Mesodermal cell (in vitro differentiated cells): ENCODE data around the gene ERC1.

ENCODE experiments used
- H3K27ac ChIP-seq: 2 replicates; pipeline ENCODE4 v1.7.0; 2013; ENCODE audit warnings: mild to moderate bottlenecking, low read depth, low read length, moderate library complexity; ENCODE audit not compliant: severe bottlenecking
- H3K36me3 ChIP-seq: 2 replicates; pipeline ENCODE4 v1.7.1; 2013; ENCODE audit warnings: mild to moderate bottlenecking, low read length, moderate library complexity; ENCODE audit not compliant: control insufficient read depth, insufficient read depth
- H3K4me1 ChIP-seq: one replicate; pipeline ENCODE4 v1.7.1; 2013; ENCODE audit warnings: mild to moderate bottlenecking, low read length; ENCODE audit not compliant: insufficient read depth, control insufficient read depth, poor library complexity, severe bottlenecking
- H3K4me3 ChIP-seq: 2 replicates; pipeline ENCODE4 v1.7.0; 2013; ENCODE audit warnings: low read length, control low read depth, mild to moderate bottlenecking; ENCODE audit not compliant: insufficient read depth, poor library complexity, severe bottlenecking; ENCODE audit errors: extremely low read depth
- H3K9me3 ChIP-seq: 2 replicates; pipeline ENCODE4 v1.7.1; 2013; ENCODE audit warnings: mild to moderate bottlenecking, low read length, moderate library complexity; ENCODE audit not compliant: control insufficient read depth
- WGBS, 2 experiments: methylation state at CpG; one replicate each; pipeline ENCODE4 v1.1.5; 2013; ENCODE audit warnings: missing lambda C conversion rate in 2 of 2; ENCODE audit not compliant: insufficient coverage in 2 of 2; 5-methylcytosine and 5-hydroxymethylcytosine counted together

The ERC1 gene

GRCh38 chr12:1054117-1054870 lies 63.3 kb downstream of the ERC1 start:
- peak overlapping the region; percentile 23 for H3K27ac ChIP-seq
- H3K4me3 ChIP-seq = no peak overlapping the region
- H3K9me3 ChIP-seq = peaks cover 14% of the 10 kb centered on the region
- H3K4me1 ChIP-seq = peaks cover 7% of the 10 kb centered on the region
- peaks cover 4% of the 10 kb centered on the region for H3K36me3 ChIP-seq
- 17 to 50% methylated on average over 1 to 2 of the region's 6 CpGs for WGBS, 2 experiments

GRCh38 chr12:1056390-1056789 lies 65.4 kb downstream of the ERC1 start:
- Histone ChIP-seq H3K4me1 (peaks cover 7% of the 10 kb centered on the region), H3K4me3 (no peak overlapping the region), H3K36me3 (peaks cover 4% of the 10 kb centered on the region), H3K27ac (no peak overlapping the region), H3K9me3 (peaks cover 19% of the 10 kb centered on the region)
- WGBS, 2 experiments = 54 to 59% methylated on average over 4 of the region's 4 CpGs

DNA sequence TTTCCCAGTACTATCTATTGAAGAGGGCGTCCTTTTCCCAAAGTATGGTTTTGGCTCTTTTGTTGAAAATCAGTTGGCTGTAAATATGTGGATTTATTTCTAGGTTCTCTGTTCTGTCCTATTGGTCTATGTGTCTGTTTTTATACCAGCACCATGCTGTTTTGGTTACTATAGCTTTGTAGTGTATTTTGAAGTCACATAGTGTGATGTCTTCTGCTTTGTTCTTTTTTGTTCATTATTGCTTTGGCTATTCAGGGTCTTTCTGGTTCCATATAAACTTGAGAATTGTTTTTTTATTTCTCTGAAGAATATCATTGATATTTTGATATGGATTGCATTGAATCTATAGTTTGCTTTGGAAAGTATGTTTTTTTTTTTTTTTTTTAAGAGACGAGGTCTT lies 67.4 kb downstream of the ERC1 start:
- no peak overlapping the region for H3K4me3 ChIP-seq
- no peak overlapping the region for H3K27ac ChIP-seq
- WGBS, 2 experiments = 100% methylated on average over 1 of the region's 2 CpGs
- peaks cover 7% of the 10 kb centered on the region for H3K4me1 ChIP-seq
- peaks cover 4% of the 10 kb centered on the region for H3K36me3 ChIP-seq
- H3K9me3 ChIP-seq = peaks cover 23% of the 10 kb centered on the region

GRCh38 chr12:1059162-1059561 lies 68.1 kb downstream of the ERC1 start:
- no peak overlapping the region for H3K4me3 ChIP-seq
- no peak overlapping the region for H3K27ac ChIP-seq
- H3K9me3 ChIP-seq = peaks cover 30% of the 10 kb centered on the region
- H3K36me3 ChIP-seq = peaks cover 4% of the 10 kb centered on the region
- peaks cover 4% of the 10 kb centered on the region for H3K4me1 ChIP-seq

GRCh38 chr12:1063852-1064251 lies 72.8 kb downstream of the ERC1 start:
- no CpG with 5 or more reads among the region's 1 CpG for WGBS, 2 experiments
- Histone ChIP-seq H3K4me3 (no peak overlapping the region), H3K4me1 (no peaks in the 10 kb centered on the region), H3K9me3 (peaks cover 25% of the 10 kb centered on the region), H3K27ac (no peak overlapping the region), H3K36me3 (peaks cover 4% of the 10 kb centered on the region)

- WGBS, 2 experiments = 94 to 100% methylated on average over 2 of the region's 2 CpGs
- no peak overlapping the region for H3K4me3 ChIP-seq
- H3K9me3 ChIP-seq = peaks cover 20% of the 10 kb centered on the region
- H3K36me3 ChIP-seq = peaks cover 4% of the 10 kb centered on the region
- no peak overlapping the region for H3K27ac ChIP-seq
- H3K4me1 ChIP-seq = no peaks in the 10 kb centered on the region
These were observed 73.3 kb downstream of the ERC1 start for GRCh38 chr12:1064317-1064716.

DNA sequence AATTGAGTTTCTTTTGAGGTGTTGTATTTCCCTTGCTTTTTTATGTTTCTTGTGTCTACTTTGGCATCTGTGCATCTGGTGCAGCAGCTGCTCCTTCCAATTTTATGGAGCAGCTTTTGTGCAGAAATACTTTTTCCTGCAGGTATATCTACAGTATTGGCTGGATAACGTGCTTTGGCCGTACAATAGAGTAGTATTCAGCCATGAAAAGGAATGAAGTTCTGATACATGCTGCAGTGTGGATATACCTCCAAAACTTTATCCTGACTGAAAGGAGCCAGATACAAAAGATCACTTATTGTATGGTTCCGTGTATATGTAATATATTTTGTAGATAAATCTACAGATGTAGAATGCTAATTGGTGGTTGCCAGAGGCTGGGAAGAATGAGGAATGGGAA lies 74.6 kb downstream of the ERC1 start:
- Histone ChIP-seq H3K36me3 (peaks cover 4% of the 10 kb centered on the region), H3K27ac (no peak overlapping the region), H3K4me3 (no peak overlapping the region), H3K4me1 (no peaks in the 10 kb centered on the region), H3K9me3 (peaks cover 16% of the 10 kb centered on the region)
- 97% methylated on average over 3 of the region's 3 CpGs; no CpG with 5 or more reads in 1 of the 2 experiments for WGBS, 2 experiments

DNA sequence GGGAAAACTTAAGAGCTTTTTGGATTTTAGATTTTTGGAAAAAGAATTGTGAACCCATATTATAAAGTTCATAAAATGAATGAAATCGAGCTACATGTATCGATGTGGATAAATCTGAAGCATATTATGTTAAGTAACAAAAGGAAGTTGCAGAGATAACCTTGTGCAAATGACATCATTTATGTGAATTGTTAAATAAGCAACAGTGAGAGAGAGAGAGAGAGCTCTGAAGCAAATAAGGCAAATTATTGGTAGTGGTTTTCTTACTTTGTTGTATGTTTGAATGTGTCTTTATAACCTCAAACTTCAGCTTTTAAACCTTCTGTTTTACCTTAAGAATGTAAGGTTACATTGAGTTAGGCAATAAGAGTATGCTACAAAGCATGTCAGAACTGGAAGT lies 78.8 kb downstream of the ERC1 start:
- no peaks in the 10 kb centered on the region for H3K4me1 ChIP-seq
- WGBS, 2 experiments = 83 to 92% methylated on average over 2 of the region's 2 CpGs
- no peaks in the 10 kb centered on the region for H3K9me3 ChIP-seq
- H3K4me3 ChIP-seq = no peak overlapping the region
- H3K27ac ChIP-seq = no peak overlapping the region
- H3K36me3 ChIP-seq = no peaks in the 10 kb centered on the region

DNA sequence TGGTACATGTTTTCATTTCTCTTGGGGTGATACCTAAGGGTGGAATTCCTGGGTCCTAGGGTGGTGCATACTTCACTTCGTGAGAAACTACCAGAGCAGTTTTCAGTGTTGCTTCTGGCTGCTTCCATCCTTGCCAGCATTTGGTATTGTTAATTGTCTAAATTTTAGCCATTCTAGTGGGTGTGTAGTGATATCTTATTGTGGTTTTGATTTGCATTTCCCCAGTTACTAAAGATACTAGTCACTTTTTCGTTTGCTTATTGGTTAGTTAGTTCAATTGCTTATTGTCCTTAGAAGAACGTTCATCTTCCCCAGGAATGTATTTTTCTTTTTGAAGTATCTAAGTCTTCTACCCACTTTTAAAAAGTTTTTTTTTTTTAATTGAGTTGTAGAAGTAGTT lies 80.2 kb downstream of the ERC1 start:
- Histone ChIP-seq H3K9me3 (no peaks in the 10 kb centered on the region), H3K36me3 (no peaks in the 10 kb centered on the region), H3K4me1 (no peaks in the 10 kb centered on the region), H3K4me3 (no peak overlapping the region), H3K27ac (no peak overlapping the region)
- 86% methylated on average over 2 of the region's 3 CpGs; no CpG with 5 or more reads in 1 of the 2 experiments for WGBS, 2 experiments

DNA sequence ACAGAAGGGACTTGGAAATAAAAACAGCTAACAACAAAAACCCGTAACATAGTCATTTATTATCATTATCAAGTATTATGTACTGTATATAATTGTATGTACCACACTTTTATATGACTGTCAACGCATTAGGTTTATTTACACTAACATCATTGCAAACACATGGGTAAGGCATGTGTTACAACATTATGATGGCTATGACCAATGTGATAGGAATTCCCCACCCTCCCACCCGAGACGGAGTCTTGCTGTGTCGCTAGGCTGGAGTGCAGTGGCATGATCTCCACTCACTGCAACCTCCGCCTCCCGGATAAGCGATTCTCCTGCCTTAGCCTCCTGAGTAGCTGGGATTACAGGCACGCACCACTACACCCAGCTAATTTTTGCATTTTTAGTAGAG lies 82.6 kb downstream of the ERC1 start:
- Histone ChIP-seq H3K4me1 (no peaks in the 10 kb centered on the region), H3K4me3 (no peak overlapping the region), H3K36me3 (no peaks in the 10 kb centered on the region), H3K27ac (no peak overlapping the region), H3K9me3 (no peaks in the 10 kb centered on the region)
- 90 to 97% methylated on average over 5 of the region's 9 CpGs for WGBS, 2 experiments

GRCh38 chr12:1077036-1077803 lies 86.2 kb downstream of the ERC1 start:
- Histone ChIP-seq H3K27ac (no peak overlapping the region), H3K4me1 (no peaks in the 10 kb centered on the region), H3K36me3 (no peaks in the 10 kb centered on the region), H3K9me3 (no peaks in the 10 kb centered on the region), H3K4me3 (no peak overlapping the region)
- WGBS, 2 experiments = no CpG with 5 or more reads among the region's 5 CpGs
